ENCODE results near the gene ARHGAP33.
"Not testable (repeated sequence)": the region's sequence is repeated elsewhere in the genome, so short reads cannot be mapped to it uniquely, and the experiment has no call there.

The ARHGAP33 gene

DNA sequence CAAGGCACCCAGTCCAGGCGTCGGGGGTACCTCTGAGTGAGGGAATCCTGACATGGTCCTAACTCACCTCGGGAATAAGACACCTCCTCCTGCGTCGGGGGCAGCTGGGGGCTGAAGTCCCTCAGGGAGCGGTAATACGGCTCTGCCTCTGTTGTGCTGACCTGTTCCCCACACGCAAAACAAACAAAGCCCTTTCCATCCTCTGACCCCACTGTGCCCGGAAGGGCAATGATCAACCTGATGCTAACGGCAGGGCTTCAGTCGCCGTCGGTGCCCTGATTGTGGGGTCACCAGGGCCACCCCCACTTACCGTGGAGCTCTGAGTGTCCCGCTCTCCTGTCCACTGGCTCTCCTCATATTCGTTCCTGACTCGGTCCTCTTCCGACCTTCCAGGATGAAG is 55.6 kb downstream of the ARHGAP33 start:
- DNase-seq (ENCODE audit: low spot score), result no peak

DNA sequence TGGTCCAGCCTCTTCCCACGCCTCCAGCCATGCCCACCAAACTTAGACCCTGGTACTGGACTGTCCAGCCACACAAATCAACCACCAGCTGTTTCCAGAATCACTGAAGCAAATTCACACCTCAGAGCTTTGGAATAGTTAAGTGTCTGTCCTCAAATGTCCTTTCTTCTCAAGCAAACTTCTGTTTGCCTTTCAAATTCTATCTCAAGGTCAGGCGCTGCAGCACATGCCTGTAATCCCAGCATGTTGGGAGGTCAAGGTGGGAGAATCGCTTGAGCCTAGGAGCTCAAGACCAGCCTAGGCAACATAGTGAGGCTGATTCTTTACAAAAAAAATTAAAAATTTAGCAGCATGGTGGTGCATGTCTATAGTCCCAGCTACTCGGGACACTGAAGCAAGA is 56.7 kb downstream of the ARHGAP33 start:
- no peak for DNase-seq (ENCODE audit: low spot score)

GRCh38 chr19:35833972-35834371 is 58.6 kb downstream of the ARHGAP33 start:
- DNase-seq (ENCODE audit: low spot score), result no peak

DNA sequence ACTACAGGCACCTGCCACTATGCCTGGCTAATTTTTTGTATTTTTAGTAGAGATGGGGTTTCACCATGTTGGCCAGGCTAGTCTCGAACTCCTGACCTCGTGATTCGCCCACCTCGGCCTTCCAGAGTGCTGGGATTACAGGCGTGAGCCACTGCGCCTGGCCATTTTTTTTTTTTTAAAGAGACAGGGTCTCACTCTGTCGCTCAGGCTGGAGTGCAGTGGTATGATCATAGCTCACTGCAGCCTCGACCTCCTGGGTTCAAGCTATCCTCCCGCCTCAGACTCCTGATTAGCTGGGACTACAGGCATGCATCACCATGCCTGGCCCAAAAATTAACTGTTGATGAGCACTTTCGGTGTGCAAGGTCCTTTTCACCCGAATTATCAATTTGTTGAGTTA is 60.7 kb downstream of the ARHGAP33 start:
- DNase-seq (ENCODE audit: low spot score), result not testable (repeated sequence)

Measured in SW480 (cell line).